Tibial nerve (tissue), 4 donors: Measurements from ENCODE around the gene NRXN3.

ENCODE experiments used
- CTCF ChIP-seq, 5 experiments: fragments of 200-600 bp in 3 of 5; fragments of 450-650 bp in 2 of 5; sonication (generic) in 3 of 5; IDR thresholded peaks; one replicate each; pipeline ENCODE4 v1.5.1; 2016 to 2019; ENCODE audit warnings: antibody characterized with exemption in 5 of 5, mild to moderate bottlenecking in 3 of 5, moderate library complexity in 2 of 5
- EP300 ChIP-seq, 2 donors: sonication (generic); formaldehyde crosslinking; IDR thresholded peaks; one replicate each; pipeline ENCODE4 v1.6.1; 2017; ENCODE audit warnings: antibody characterized with exemption in 2 of 2, mild to moderate bottlenecking in 1 of 2
- POLR2A ChIP-seq, 2 donors: fragments of 450-650 bp; IDR thresholded peaks; one replicate each; pipeline ENCODE4 v1.6.1; 2017; ENCODE audit warnings: antibody characterized with exemption in 2 of 2, mild to moderate bottlenecking in 2 of 2, moderate library complexity in 2 of 2

GRCh38 chr14:79091381-79091963, 921.3 kb downstream of the NRXN3 start:
- no peak for TF ChIP-seq CTCF (IDR thresholded peaks at IDR 0.05)
- no peak for TF ChIP-seq EP300 (IDR thresholded peaks at IDR 0.05)
- no peak for TF ChIP-seq POLR2A (IDR thresholded peaks at IDR 0.05)
